ENCODE measurements around the gene ESR2.
"Not testable (repeated sequence)": the region's sequence is repeated elsewhere in the genome, so short reads cannot be mapped to it uniquely, and the experiment has no call there.

Gene ESR2

DNA sequence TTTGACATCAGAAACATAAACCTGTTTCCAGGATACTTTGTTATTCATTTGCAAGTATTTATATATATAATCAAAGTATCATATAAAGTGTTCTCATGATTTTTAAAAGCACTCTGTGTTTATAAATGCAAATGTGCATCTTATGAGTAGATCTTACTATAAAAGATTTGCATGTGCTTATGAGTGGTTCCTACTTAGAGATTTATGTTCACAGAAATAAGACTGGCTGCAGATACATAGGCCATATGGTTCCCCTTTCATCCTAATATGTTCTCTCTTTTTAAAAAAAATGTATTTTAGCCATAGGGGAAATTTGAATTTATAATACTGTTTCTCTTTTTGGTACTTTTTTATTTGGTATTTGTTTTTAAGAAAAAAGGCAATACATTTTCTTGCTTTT lies 174.2 kb downstream of the ESR2 start:
- DNase-seq, result no peak

DNA sequence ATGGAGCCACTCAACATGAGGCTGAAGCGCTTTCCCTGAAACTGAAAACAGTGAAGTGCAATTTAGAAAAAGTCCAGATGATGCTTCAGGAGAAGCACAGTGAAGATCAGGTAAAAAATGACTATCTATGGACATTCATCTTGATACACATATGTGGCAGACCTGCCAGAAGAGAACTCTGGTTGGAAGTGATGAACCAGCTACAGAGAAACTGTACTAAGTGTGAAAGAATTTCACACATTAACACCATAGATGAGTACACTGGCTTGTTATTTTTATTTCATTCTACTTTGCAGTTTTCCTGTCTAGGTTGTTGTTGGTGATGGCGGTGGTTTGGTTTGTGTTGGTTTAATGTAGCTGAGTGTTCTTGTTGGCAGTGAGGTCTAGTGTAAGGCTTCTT lies 174.7 kb downstream of the ESR2 start:
- DNase-seq, result no peak

DNA sequence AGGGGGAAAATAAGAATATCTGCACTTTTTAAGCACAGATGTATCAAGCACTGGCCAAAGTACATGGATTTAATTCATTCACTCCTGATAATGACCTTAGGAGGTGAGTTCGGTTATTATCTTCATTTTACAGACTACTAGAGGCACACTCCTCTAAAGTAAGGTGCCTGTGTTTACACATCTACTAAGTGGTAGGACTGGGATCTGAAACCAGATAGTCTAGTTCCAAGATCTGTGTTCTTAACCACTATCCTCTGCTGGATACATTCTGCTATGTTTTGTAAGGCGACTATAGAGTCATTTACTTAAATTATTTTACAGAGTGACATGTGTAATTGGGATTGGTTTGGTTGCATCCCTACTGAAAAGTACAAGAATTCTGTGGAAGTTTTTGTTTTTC lies 175.3 kb downstream of the ESR2 start:
- no peak for DNase-seq

GRCh38 chr14:64118403-64118742 lies 175.8 kb downstream of the ESR2 start:
- not testable (repeated sequence) for DNase-seq

- DNase-seq, result no peak
These were observed 176.3 kb downstream of the ESR2 start for GRCh38 chr14:64117671-64118402.

DNA sequence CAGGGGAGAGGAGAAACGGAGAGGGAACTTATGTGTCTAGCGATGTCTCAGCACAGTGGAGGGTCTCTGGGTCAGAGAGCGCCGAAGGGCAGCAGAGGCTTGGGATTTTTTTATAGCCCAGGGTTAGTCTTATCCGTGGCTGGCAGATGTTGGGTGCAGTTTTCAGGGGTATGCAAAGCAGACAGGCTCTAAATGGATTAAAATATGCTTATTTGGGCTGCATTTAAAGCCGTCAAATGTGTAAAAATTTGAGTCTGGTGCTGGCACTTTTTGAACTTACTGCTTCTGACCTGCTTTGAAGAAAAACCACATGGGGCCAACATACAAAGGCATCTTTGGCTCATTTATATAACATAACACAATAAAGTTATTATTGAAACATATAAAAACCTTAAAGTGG lies 178.8 kb downstream of the ESR2 start:
- no peak for DNase-seq

DNA sequence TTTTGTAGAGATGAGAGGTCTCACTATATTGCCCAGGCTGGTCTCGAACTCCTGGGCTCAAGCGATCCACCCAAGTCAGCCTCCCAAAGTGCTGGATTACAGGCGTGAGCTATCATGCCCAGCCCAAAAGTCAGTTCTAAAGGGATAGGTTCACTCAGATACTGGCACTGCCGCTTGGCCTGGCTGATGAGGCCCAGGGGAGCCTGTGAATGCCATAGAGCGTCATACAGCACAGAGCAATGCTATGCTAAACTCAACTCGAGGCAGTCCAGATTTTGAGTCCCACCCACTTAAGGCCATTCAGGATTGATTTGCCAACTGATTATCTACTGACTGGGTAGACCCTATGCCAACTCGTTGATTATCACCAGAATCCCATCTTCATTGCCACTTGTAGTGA lies 179.4 kb downstream of the ESR2 start:
- DNase-seq, result no peak

DNA sequence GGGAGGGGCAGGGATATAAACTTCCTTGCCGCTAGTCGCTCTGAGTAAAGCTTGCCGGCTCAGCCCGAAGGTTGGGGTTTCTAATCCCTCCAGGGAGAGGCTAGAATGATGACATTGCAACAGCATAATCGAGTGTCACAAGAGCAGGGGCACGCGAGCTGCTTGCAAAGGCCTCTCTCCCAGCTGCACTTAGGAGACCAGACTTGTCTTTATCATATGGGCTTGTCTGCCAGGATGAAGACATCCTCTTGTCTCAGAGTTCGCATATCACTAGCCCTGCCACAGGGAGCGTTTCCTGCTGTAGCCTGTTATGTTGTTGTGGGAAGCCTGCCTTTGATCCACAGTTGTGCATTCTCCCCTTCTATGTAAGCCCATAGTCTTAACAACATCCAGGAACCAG lies 180.0 kb downstream of the ESR2 start:
- no peak for DNase-seq

DNA sequence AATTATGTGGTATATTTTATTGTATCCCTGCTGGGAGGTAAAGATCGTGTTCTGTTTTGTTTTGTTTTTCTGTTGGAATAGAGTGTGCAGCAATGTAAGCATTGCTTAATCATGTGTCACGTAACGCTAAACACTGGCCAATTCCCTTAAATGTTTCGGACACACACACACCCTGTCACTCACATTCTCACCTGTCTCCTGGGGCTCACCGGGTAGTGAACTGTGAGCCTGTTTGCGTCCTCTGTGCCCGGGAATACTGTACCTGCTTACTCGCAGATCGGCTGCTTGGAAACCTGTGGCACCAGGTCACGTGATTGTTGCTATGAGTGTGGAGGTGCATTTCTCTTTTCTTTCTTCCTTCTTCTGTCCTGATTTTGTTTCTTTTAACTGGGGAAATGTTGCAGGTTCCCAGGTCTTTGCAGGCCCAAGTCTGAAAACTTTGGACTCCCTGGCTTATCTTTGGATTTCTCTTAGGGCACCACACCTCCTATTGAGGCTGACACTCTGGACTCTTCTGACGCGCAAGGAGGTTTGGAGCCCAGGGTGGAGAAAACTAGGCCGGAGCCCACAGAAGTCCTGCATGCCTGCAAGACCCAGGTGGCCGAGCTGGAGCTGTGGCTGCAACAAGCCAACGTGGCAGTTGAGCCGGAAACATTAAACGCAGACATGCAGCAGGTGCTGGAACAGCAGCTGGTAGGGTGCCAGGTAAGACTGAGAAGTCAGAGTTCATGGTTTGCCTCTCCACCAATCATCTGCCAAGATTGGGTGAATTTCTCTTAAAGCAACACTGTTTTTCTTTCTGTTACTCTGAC lies 181.1 kb downstream of the ESR2 start:
- DNase-seq, result no peak

DNA sequence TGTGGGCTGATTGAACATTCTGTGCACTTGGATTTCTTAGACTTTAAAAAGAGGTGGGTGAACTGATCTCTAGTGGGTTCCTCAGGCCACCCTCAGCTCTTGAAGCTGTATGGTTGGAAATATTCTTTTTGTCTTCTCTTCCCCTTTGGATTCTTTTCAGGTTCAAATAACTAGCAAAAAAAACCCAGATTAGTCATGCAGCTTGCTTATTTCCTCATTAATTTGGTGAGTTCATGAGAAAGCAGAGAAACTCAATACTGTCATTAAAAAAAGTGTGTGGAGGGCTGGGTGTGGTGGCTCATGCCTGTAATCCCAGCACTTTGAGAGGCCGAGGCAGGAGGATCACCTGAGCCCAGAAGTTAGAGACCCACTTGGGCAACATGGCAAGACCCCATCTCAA lies 183.4 kb downstream of the ESR2 start:
- DNase-seq, result no peak

- no peak for DNase-seq
These were observed 184.2 kb downstream of the ESR2 start for GRCh38 chr14:64109819-64110554.

DNA sequence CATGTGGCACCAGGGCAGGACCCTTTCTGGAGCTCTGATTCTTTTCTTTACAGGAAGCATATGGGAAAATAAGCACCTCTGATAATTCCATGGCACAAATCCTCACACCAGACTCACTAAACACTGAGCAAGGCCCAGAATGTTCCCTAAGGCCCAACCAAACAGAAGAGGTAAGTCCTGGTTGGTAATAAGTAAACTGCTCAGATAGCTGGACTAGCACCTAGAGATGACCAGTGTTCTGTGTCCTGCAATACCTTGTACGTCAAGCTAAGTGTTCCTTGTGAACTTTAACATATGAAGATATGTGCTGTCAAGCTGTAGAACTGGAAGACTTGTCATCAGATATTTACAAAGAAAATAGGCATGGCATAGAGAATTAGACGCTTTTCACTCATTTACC lies 186.7 kb downstream of the ESR2 start:
- no peak for DNase-seq

DNA sequence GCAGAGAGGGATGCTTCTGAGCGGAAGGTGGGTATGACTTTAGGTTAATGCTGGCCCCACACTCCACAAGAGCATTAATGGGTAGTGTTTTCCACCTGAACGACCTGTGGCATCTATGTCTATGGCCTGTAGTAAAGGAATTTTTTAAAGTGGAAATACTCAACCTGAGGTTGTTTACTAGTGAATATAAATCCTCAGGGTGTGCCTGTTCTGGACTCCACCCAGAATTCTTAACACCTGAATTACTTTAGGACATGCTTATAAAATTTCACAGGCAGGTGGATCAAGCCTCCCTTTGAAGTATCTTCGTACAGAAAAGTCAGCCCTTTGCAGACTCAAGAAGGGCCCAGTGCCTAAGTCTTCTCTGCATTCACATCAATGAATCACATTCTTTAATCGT lies 196.1 kb downstream of the ESR2 start:
- DNase-seq, result no peak

- DNase-seq, result no peak
These were observed 198.6 kb downstream of the ESR2 start for GRCh38 chr14:64095620-64096019.

GRCh38 chr14:64092940-64093339 lies 201.2 kb downstream of the ESR2 start:
- DNase-seq, result no peak

- DNase-seq, result no peak
These were observed 201.8 kb downstream of the ESR2 start for GRCh38 chr14:64092338-64092737.

GRCh38 chr14:64091217-64091616 lies 203.0 kb downstream of the ESR2 start:
- DNase-seq, result no peak

DNA sequence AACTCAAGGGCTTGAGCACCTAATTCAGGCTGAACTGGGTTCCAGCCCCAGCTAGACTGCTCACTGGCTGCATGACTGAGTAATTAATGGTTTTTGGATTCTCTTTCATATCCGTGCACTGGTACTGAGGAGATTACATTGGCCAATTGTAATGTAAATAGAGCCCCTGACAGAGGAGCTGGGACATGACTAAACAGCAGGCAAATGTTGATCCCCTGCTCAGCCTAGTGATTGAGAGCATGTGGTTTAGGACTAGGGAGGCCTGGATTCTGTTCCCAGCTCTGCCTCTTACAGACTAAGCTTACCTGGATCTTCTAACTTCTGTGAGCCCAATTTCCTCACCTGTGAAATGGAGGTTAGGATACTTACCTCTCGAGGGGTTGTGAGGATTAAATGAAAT lies 204.3 kb downstream of the ESR2 start:
- DNase-seq, result no peak

- DNase-seq, result no peak
These were observed 205.6 kb downstream of the ESR2 start for GRCh38 chr14:64088647-64088964.

- no peak for DNase-seq
These were observed 211.3 kb downstream of the ESR2 start for GRCh38 chr14:64082837-64083236.

DNA sequence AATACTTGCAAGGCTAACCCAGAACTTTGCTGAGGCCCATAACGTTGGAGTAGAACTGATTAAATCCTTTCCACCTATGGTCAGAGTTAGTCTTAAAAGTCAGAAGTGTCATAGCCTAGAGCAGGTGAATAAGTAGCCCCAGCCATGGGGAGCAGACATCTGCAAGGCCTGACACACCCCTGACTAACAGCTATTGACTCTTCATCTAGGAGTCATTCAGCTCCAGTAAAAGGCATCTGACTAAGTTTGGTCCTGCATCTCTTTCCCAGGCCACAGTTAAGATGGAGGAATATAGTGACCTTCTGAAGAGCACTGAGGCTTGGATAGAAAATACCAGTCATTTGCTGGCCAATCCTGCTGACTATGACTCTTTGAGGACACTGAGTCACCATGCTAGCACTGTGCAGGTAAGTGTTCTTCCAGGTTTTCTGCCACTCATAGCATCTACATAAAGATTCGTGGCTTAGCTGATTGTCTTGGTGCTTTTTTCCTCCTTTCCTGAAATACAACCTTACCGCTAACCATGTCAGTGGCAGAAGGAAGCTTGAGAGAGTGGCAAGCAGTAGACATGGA lies 212.9 kb downstream of the ESR2 start:
- no peak for DNase-seq

DNA sequence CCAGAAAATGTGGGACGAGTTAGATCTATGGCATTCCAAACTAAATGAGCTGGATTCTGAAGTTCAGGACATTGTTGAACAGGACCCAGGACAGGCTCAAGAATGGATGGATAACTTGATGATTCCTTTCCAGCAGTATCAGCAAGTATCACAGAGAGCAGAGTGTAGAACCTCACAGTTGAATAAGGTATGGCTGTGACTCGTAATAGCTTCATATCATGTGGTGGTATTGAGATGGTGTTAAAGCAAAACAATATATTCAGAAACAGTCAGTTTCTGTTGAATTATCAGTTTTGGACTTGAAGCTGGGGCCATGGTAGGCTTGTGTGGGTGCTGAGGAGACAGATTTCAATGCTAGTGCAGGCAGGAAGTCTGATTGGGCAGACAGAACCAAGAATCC lies 213.7 kb downstream of the ESR2 start:
- DNase-seq, result no peak

- DNase-seq, result no peak
These were observed 218.6 kb downstream of the ESR2 start for GRCh38 chr14:64075613-64076005.
